Measurements from ENCODE around the gene SPAG8. TPM values are rescaled to one million over a fixed set of nuclear protein-coding genes. Genes with fewer than 3 reads are reported as not detected.

SPAG8 gene
- total RNA-seq, 1 donor from 2014 or later = 0.12 TPM

DNA sequence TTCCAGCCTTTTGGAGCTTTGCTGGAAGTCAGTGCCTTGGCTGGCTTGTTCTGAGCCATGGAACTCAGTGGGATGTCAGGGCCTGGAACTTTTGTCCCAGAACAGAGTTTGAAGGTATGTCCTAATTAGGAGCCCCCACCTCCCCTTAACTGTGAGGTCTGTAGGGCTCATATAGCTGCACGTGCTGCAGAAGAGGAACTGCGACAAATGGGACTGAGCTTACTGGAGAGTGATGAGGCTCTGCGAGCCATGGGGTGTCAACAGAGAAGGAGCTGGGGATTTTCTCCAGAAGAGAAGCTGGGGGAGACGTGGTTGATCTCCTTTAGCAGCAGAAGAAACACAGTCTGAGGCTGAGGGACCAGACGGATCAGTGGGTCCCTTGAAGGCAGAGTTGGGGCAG lies 27.9 kb upstream of the SPAG8 start:
- TF ChIP-seq, protein P1, sequence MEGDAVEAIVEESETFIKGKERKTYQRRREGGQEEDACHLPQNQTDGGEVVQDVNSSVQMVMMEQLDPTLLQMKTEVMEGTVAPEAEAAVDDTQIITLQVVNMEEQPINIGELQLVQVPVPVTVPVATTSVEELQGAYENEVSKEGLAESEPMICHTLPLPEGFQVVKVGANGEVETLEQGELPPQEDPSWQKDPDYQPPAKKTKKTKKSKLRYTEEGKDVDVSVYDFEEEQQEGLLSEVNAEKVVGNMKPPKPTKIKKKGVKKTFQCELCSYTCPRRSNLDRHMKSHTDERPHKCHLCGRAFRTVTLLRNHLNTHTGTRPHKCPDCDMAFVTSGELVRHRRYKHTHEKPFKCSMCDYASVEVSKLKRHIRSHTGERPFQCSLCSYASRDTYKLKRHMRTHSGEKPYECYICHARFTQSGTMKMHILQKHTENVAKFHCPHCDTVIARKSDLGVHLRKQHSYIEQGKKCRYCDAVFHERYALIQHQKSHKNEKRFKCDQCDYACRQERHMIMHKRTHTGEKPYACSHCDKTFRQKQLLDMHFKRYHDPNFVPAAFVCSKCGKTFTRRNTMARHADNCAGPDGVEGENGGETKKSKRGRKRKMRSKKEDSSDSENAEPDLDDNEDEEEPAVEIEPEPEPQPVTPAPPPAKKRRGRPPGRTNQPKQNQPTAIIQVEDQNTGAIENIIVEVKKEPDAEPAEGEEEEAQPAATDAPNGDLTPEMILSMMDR (conservative IDR thresholded peaks at IDR 0.05; ENCODE audit: low read depth, low read length) = no peak

DNA sequence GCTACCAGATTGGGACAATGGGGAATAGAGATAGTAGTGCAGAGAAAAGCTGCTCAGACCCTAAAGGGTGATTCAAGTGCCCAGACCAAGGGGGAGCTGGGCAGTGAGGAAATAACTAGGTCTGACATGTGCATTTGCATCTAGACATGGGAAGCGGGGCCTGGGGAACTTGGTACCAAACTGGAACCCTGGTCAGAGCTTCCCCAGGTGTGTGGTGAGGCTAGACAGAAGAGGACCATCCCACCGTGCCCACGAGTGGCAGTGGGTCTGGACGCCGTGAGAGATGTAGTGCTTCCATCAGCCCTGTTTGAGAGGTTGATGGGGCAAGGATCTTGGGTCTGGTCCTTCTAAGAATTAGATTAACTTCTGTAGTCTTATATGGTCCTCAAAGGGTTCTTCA lies 24.5 kb upstream of the SPAG8 start:
- TF ChIP-seq, protein P1 (conservative IDR thresholded peaks at IDR 0.05; ENCODE audit: low read depth, low read length) = no peak
- H3K4me3 ChIP-seq (ENCODE audit: low read depth, low read length) = no peak overlapping the region
- DNase-seq (ENCODE audit: low read depth) = no peak

More for the DNA sequence above, 27.9 kb upstream of the SPAG8 start:
- no peak overlapping the region for H3K4me3 ChIP-seq (ENCODE audit: low read depth, low read length)
- no peak for DNase-seq (ENCODE audit: low read depth)

DNA sequence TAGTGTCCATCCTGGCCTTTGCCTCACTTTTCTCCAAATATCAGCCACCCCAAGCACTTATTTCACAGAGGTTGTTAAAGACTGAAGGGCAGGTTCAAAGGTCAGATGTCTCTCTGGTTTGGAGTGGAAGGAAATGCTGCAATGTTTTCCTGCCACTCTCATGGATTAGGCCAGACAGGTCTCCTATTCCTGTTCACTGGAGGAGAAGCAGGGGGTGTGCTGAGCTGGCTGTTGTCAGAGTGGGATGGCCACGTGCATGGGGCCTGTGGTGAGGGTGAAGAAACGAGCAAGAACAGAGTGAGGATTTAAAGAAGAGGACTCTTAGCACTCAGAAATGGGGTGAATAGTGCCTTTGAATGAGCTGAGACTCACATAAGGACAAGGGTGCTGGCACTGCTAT lies 23.7 kb upstream of the SPAG8 start:
- TF ChIP-seq, protein P1 (conservative IDR thresholded peaks at IDR 0.05; ENCODE audit: low read depth, low read length) = no peak
- DNase-seq (ENCODE audit: low read depth) = no peak

DNA sequence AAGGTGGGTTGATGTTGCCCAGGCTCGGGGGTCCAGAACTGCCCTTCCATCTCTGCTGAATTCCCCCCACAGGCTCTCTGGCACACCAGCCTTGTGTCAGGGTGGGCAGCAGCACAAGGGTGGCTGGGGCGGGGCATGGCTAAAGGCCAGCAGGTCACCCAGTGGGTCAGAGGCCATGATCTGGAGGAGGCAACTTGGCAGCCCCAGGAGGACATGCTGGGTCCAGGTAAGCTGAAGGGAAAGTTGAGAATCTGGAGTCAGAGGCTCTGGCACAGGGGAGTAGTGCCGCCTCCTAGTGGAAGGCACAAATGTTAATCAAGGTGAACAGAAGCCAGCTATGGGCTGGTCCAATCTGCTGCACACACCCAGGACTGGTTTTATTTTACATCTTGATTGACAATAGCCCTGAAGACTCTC lies 23.2 kb upstream of the SPAG8 start:
- TF ChIP-seq, protein P1 (conservative IDR thresholded peaks at IDR 0.05; ENCODE audit: low read depth, low read length) = peak; percentile 45
- no peak overlapping the region for H3K4me3 ChIP-seq (ENCODE audit: low read depth, low read length)
- DNase-seq (ENCODE audit: low read depth) = no peak

More for the DNA sequence above, 23.7 kb upstream of the SPAG8 start:
- H3K4me3 ChIP-seq (ENCODE audit: low read depth, low read length) = no peak overlapping the region

DNA sequence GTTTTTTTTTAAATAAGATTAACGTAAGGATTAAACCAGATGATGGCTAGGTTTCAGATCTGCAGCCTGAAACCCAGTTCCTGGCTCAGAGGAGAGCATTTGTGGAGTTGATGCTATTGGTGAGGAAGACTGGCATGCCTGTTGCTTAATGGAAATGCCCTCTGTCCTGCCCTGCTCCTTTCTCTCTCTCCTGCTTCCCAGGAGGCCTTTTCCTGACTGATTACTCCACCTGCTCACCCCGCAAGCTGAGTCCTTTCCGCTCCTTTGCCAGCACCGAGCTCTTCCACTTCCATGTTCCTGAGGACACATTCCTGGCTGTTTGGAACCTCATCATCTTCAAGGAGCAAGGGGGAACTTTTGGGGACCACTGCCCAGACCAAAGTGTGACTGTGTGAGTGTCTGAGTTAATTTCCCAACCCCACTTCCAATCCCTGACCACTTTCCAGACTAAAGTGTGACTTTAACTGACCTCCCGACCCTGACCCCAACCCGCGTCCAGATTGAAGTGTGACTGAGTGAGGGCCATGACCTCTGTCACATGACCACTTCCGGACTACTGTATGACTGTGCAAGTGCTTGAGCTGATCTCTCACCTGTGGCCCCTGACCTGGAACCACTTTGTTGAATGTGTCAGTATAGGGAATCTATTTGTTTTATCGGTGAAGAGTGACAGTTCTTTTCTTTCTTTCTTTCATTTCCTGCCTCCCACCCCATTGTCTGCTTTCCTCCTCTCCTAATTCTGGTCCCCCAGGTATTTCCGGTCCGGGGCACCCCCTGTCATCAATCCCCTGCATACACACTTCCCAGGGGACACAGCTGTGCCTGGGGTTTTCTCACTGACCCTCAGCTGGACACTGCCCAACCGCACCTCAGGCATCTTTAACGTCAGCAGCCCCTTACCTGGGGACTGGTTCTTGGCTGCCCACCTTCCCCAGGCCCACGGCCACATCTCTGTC lies 22.5 kb upstream of the SPAG8 start:
- no peak overlapping the region for H3K4me3 ChIP-seq (ENCODE audit: low read depth, low read length)
- TF ChIP-seq, protein P1 (conservative IDR thresholded peaks at IDR 0.05; ENCODE audit: low read depth, low read length) = no peak
- no peak for DNase-seq (ENCODE audit: low read depth)

DNA sequence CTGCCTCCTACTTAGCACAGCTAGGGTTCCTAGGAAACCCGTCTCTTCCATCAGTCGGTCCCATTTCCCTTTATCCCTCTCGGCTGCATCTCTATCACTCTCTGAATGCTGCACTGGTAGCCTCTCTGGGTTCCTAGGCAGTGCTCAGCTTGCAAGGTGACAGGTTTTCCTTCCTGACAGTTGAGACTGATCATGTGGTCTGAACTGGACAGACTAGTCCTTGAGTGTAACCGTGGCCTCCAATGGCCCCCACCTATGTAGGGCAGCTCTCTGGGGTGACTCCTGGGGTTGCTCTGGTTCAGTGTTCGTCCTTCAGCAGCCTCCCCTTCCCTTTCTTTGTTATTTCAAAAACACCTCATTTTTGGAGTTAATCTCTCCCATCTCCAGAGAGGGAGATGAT lies 20.8 kb upstream of the SPAG8 start:
- no peak for DNase-seq (ENCODE audit: low read depth)
- TF ChIP-seq, protein P1 (conservative IDR thresholded peaks at IDR 0.05; ENCODE audit: low read depth, low read length) = no peak

More for the DNA sequence above, 20.8 kb upstream of the SPAG8 start:
- no peak overlapping the region for H3K4me3 ChIP-seq (ENCODE audit: low read depth, low read length)
